Stimulated activated naive CD8-positive, alpha-beta T cell treated with anti-CD3 and anti-CD28 coated beads, Interleukin-15, Interleukin-2, amounts not matched to agents 100 U/mL and 50 U/mL, for 24 hours (primary cell): ENCODE results near the gene ASPSCR1.

Source experiments
- ATAC-seq: fragments of 150-1000 bp; cut with Tn5 transposase; one replicate; pipeline ENCODE4 v1.10.0; 2021
- DNase-seq: peaks from one replicate; pipeline ENCODE4 v3.0.0; 2021

Gene ASPSCR1

GRCh38 chr17:82041144-82041814 is 63.9 kb downstream of the ASPSCR1 start:
- no peak for ATAC-seq
- no peak for DNase-seq

- ATAC-seq (no peak), DNase-seq (no peak)
Observed at GRCh38 chr17:82042649-82043048, 65.2 kb downstream of the ASPSCR1 start.

DNA sequence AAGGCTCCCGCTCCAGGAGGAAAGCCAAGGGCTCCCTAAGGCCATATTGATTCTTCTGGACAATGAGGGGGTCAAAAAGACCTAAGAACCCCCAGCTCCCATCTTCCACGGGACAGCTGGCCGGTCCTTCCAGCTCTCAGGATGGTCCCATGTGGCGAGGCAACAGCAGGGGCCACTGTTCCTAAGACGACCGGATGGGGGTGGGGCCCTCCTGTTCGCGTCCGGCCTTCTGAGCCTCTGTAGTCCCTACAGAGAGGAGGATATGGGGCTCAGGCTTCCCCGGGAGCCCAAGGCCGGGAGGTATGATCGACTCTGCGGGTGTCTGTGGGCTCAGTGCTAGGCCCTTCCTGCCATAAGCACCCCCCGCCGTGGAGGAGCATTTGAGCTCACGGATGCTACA is 66.1 kb downstream of the ASPSCR1 start:
- ATAC-seq (no peak), DNase-seq (no peak)

DNA sequence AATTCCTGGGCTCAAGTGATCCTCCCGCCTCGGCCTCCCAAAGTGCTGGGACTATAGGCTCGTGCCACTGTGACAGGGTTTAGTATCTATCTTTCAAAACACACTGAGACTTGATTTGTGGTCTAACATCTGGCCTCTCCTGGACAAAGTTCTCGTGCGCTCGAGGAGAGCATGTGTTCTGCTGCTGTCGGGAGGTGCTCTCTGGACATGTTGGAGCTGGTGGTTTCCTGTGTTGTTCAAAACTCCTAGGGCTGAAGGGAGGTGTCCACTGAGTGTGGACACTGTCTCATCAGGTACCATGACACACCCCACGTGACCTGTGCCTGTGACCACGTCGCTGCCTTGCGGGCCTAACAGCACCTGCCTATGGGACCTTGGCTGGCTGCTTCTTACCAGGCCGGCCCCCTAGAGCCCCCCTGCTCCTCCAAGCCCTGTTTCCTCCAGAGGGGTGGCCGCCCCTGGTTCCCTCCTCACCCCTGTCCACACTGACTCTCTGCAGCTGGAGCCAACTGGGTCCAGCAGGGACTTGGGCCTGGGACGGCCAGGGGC is 68.6 kb downstream of the ASPSCR1 start:
- DNase-seq (no peak), ATAC-seq (no peak)

DNA sequence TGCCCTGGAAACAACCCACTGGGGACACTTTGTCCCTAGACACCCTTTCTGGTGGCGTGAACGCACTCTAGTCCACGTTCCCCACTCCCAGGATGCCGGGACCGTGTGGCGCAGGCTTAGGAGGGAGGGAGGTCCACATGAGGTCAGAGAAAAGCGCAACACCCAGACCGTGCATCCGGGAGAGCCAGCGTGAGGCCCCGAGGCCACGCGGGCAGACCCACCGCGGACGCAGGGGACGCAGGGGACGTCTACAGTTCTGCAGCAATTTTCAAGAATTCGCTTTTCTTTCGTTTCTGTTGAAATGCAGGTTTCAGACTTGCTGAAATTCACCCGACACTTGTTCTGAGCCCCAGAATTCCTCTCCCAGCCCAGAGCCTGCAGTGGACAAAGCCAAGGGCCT is 69.5 kb downstream of the ASPSCR1 start:
- ATAC-seq (no peak), DNase-seq (no peak)

DNA sequence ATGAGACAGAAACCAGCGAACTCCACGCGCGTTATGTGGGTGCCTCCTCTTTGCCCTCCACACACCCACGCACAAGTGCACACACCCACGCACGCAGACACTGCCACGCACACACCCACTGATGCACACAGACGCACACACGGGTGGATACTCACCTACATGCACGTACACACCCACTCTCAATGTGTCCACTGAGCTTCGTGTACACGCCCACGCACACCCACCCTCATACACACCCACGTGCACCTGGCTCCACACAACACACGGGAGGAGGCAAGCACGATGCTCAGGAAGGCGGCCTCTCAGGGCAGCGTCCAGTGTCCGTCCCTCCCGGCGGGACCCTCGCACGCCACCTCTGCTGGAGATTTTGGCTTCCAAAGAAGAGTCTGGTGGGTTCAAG is 70.0 kb downstream of the ASPSCR1 start:
- no peak for DNase-seq
- ATAC-seq: no peak

DNA sequence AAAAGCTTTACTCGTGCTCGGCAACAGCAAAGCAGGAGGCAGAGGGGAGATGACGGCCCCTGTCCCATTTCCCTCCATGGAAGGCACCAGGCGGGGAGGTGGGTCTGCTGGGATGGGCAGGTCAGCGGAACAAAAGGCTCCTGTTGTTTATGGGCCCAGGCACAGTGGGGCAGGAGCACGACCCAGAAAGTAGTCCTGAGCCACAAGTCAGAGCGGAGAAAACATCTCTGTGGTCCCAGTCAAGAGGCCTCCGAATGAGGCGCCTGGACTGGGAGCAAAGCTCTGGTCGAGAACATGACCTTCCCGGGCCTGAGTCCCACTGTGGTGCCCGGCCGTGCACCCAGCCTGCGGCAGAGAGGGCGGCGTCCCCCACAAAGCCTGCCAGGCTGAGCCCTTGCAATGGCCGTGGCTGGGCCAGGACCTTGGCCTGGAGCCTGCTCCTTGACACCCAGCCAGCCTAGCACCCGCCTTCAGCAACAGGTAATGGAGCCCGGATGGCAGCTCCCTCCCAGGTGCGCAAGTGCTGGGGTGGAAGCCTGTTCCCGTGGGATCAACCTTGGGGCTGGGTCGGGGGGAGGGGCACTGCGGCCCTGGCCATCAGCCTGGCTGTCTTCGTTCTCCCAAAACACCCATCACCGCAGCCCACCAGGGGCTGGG is 70.6 kb downstream of the ASPSCR1 start:
- ATAC-seq (no peak), DNase-seq (no peak)

- ATAC-seq (no peak), DNase-seq (no peak)
Observed at GRCh38 chr17:82048571-82048971, 71.1 kb downstream of the ASPSCR1 start.

- DNase-seq (no peak), ATAC-seq (no peak)
Observed at GRCh38 chr17:82049106-82049505, 71.7 kb downstream of the ASPSCR1 start.

DNA sequence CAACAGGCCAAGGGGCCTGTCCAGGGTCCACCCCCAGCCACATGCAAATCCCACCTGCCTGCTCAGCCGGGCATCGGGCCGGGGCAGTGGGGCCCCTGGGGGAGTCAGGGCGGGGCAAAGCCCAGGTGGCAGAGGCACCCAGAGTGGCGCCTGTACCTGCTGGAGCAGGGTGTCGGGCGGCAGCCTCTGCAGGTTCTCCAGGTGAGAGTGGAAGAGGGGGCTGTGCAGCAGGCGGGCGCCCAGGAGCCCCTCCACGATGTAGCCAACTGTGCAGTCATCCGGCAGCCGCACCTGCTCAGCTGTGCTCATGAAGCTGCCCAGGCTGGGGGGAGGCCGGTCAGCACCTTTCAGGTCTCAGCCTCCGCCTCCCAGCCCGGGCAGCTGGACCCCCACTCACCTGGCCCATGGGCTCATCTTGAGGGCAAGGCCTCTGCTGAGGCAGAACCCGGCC is 72.1 kb downstream of the ASPSCR1 start:
- no peak for DNase-seq
- no peak for ATAC-seq

DNA sequence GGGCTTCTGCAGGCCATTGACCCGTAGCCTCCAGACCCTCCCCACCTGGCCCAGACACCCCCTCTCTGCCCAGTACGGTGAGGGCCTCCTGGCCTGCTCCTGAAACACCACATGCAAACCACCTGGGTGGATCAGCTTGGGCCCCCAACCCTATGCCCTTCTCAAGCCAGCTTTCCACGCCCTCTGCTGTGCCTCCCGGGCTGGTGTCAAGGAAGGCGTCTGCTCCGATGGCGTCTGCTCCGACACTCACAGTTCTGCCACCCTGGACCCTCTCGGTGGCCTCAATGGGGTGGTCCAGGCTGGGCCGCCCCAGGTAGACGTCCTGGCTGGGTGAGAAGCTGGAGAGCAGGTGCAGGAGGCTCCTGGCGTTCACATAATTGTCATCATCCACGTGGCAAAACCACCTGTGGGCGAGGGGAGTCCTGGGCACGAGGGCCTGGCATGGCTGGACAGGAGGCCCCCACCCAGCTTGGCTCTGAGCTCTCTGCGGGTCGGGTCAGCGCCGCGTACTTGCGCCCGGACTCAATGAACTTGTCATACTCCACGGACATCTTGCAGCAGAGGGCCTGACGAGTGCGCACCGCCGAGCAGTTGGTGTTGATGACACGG is 72.8 kb downstream of the ASPSCR1 start:
- DNase-seq: no peak

GRCh38 chr17:82050761-82051641 is 73.6 kb downstream of the ASPSCR1 start:
- ATAC-seq (no peak), DNase-seq (no peak)

More for the DNA sequence above, 72.8 kb downstream of the ASPSCR1 start:
- no peak for ATAC-seq

DNA sequence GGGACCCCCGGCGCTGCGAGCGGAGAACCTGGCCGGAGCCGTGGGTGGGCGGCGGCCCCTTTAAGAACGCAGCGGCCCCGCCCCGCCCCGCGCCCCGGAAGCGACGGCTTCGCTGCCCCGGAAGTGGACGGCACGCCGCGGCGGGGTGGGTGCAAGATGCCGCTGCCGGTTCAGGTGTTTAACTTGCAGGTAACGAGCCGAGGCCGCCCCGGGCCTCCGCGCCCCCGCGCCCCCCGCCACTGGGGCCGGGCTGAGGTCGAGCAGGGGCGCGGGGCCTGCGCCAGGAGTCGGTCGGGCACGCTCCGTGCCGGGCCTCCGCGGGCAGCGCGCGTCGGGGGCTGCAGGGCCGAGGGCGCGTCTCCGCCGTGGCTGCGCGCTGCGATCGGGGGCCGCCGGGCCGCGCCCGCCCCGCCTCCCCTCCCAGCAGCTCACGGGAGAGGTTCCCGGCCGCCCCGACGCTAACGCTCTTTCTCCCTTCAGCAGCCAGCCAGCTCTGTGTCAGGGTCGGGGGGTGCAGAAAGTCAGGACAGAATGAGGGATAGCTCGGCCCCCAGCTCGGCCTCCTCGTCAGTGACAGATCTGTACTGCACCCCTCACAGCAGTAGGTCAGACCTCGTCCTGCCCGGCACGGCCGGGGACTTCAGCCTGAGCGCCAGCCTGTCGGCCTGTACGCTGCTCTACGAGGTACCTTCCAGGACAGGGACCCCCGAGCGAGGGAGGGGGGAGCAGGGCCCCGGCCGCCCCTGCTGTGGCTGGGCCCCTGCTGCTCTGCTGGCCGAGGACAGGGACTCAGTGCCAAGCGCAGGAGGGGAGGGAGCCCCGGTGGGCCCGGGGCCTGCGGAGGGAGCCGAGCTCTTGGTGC is 74.6 kb downstream of the ASPSCR1 start, which contains the start of the genes GPS1 and RFNG:
Gene GPS1, plus strand, starts transcription at position 123 of the 862 bp plus-strand sequence. Its CDS starts 34 bp downstream, at position 157.
Gene RFNG, minus strand, starts transcription at position 36 of the 862 bp plus-strand sequence. CDS start 45 bp downstream, outside the sequence.
- DNase-seq (peak; percentile 92), ATAC-seq (peak; percentile 76)

DNA sequence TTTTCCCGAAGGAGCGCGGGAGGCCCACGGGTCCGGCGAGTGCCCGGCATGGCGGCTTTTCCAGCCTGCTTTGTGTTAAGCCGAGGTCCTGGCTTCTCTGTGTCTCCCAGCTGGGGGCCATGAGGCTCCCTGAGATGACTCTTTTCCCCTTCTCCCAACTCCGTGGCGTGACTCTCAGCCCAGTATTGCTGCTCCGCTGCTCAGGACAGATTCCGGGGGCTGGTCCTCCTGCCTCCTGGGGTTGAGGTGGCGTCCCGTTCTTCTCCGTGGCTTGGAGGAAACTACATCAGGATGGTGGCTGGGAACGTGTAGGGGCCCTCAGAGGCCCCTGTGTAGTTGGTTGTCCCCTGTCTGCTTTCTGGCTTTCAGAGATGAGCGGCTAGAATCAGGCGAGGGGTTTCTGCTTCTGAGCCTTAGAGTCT is 75.2 kb downstream of the ASPSCR1 start:
- no peak for ATAC-seq
- DNase-seq: no peak

DNA sequence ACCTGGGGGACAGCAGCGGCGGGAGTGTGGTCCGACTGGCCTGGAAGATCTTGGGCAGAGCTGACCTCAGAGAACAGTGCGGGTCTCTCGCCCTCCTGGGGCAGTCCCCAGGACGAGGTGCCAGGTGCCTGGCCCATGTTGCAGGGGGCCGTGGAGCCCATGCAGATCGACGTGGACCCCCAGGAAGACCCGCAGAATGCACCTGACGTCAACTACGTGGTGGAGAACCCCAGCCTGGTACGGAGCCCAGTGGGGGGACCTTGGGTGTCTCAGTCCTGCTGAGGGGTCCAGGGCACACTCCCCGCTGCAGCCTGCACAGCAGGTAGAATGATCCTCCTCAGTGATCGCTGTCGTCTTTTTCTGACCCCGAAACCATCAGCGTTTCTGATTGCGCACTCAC is 75.7 kb downstream of the ASPSCR1 start:
- DNase-seq: no peak
- ATAC-seq: no peak

DNA sequence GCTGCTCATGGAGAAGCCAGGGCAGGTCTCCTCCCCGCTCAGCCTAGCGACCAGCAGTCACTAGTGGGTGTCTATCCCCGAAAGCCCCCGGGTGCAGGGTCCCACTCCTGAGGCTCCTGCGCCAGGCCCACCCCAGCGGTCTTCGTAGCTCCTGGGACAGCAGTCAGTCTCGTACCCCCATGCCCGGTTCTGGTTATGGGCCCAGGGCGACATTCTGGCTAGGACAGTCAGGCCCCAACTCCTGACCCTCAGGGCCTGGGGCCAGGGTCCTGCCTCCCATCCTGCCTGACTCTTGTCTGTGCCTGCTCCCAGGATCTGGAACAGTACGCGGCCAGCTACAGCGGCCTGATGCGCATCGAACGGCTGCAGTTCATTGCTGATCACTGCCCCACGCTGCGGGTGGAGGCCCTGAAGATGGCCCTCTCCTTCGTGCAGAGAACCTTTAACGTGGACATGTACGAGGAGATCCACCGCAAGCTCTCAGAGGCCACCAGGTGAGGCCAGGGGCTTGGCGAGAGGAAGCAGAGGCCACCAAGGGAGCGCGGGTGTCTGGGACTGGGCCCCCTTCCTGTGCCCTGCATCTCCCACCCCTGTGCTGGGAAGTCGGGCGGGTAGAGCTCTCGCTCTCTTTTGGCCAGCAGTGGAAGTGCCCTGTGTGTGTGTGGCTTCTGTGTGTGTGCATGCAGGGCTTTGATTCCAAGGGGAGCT is 76.3 kb downstream of the ASPSCR1 start:
- ATAC-seq (no peak), DNase-seq (no peak)

GRCh38 chr17:82054351-82055022 is 77.1 kb downstream of the ASPSCR1 start:
- DNase-seq (no peak), ATAC-seq (no peak)

DNA sequence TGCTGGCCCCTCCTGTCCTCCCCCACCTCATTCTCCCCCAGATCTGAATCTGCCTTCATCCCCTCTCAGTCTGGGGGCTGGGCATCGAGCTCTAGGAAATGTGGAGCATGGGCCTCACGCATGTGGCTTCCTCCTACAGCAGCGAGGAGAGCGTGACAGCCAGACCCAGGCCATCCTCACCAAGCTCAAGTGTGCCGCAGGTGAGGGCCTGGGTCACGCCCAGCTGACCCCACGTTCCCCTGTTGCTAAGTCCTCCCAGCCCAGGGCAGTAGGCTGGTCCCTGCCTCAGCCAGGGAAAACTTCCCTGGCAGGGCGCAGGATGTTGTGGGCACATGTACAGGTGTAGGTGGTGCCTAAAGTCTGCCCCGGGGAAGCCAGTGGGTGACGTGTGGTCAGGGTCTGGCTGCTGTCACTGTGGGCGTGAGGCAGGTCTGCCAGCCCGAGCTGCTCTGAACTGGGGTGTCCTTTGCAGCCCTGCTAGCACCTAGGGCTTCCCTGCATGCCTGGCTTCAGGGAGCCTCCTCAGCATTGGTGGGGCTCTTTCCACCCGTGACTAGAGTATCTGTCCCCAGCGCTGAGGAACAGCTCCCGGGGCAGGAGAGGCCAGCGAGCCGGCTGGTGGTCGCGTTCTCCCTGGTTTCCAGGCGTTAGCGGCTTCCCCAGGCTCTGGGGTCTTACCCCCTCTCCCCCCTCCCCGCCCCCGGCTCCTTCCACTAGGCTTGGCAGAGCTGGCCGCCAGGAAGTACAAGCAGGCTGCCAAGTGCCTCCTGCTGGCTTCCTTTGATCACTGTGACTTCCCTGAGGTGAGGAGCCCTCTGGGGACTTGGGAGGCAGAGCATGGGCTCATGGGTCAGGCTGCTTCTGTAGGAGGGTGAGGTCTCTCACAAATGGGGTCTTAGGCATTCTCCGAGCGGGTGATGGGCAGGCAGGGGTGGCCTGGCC is 77.9 kb downstream of the ASPSCR1 start:
- DNase-seq: no peak
- no peak for ATAC-seq
